ENCODE measurements around the gene GIMD1.

Gene GIMD1

DNA sequence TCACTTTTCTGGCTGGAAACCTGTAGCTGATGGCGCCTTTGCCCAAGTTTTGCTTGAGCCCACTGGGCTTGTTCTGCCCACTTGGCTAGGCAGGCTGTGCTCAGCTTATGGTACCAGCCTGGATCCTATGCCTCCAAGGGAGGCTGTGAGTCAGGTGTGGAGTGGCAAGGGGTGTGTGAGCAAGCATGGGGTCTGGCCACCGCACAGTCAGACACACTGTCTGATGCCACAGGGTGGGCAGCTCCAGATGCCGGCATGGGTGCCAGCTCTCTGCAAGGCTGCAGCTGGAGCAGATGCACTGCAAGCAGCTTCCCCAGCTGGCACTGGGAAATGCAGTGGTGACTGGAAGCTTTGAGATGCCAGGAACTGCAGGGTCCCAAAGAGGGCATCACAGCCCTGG lies 16.3 kb upstream of the GIMD1 start:
- no peak overlapping the region for H3K4me3 ChIP-seq (ENCODE audit: low read length)
- no peak for DNase-seq (ENCODE audit: low read depth)
- TF ChIP-seq, protein P1, sequence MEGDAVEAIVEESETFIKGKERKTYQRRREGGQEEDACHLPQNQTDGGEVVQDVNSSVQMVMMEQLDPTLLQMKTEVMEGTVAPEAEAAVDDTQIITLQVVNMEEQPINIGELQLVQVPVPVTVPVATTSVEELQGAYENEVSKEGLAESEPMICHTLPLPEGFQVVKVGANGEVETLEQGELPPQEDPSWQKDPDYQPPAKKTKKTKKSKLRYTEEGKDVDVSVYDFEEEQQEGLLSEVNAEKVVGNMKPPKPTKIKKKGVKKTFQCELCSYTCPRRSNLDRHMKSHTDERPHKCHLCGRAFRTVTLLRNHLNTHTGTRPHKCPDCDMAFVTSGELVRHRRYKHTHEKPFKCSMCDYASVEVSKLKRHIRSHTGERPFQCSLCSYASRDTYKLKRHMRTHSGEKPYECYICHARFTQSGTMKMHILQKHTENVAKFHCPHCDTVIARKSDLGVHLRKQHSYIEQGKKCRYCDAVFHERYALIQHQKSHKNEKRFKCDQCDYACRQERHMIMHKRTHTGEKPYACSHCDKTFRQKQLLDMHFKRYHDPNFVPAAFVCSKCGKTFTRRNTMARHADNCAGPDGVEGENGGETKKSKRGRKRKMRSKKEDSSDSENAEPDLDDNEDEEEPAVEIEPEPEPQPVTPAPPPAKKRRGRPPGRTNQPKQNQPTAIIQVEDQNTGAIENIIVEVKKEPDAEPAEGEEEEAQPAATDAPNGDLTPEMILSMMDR (conservative IDR thresholded peaks at IDR 0.05; ENCODE audit: low read depth, low read length) = no peak

DNA sequence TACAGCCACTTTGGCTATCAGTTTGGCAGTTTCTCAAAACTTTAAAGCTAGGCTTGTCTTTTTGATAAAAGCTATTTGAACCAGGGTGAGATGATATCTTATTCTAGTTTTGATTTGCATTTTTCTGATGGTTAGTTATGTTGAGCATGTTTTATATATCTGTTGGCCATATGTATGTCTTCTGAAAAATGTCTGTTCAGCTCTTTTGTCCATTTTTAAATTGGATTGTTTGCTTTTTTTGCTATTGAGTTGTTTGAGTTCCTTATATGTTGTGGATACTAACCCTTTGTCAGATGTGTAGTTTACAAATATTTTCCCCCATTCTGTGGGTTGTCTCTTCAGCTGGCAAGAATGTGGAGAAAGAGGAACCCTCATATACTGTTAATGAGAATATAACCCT lies 11.6 kb upstream of the GIMD1 start:
- TF ChIP-seq, protein P1 (conservative IDR thresholded peaks at IDR 0.05; ENCODE audit: low read depth, low read length) = no peak
- H3K4me3 ChIP-seq (ENCODE audit: low read length) = no peak overlapping the region
- DNase-seq (ENCODE audit: low read depth) = no peak

DNA sequence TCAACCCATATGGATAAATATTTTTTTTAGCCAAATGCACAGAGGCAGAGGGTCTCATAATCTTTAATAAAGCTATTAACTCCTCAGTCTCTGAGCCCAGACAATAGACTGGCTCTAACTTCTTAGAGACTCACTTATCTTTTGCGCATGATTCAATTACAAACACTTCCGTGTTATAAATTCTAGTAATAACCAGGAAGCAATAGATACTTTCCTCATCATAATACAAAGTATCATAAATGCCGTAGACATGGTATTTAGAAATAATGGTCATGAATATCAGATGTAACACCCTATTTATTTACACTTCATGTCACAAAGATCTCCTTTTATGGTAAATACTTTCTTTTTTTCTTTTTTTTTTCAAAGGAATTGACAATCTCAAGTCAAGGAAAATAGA lies 4.4 kb upstream of the GIMD1 start:
- TF ChIP-seq, protein P1 (conservative IDR thresholded peaks at IDR 0.05; ENCODE audit: low read depth, low read length) = no peak
- H3K4me3 ChIP-seq (ENCODE audit: low read length) = no peak overlapping the region

DNA sequence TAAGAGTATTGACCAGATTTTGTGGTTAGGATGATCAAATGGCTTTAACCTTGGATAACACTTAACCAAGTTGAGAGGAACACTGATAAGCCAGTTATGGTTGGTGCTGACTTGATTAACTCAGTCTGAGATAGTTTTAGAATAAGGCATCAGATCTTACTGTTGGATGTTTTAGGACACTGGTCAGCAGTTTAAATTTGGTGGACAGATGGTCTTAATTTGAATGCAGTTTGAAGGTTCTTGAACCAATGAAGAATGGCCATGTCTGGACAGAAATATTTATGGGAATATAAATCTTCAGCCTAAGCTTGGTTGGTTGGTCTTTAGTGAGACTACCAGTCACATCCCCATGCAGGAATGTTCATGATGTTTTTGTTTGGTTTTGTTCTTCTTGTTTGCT lies 2.6 kb upstream of the GIMD1 start:
- TF ChIP-seq, protein P1 (conservative IDR thresholded peaks at IDR 0.05; ENCODE audit: low read depth, low read length) = no peak
- no peak overlapping the region for H3K4me3 ChIP-seq (ENCODE audit: low read length)
- no peak for DNase-seq (ENCODE audit: low read depth)

More for the DNA sequence above, 4.4 kb upstream of the GIMD1 start:
- DNase-seq (ENCODE audit: low read depth) = no peak

DNA sequence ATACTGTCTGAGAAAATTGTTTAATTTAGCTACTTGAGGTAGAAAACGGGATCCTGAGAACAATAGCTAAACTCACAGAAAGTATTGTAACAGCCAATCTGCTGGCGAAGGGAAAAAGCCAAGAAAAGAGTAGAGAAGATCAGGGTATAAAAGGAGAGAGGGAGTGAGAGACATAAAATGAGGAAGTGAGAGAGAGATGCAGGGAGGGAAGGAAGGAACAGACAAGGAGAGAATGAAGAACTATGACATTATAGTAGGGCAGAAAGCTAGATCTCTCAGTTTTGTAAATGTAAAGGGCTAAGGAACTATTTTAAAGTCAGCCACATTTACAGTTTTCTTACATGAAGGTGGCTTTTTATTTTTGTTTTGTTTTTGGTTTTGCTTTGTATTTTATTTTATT lies 1.6 kb upstream of the GIMD1 start:
- TF ChIP-seq, protein P1 (conservative IDR thresholded peaks at IDR 0.05; ENCODE audit: low read depth, low read length) = no peak
- no peak overlapping the region for H3K4me3 ChIP-seq (ENCODE audit: low read length)
- DNase-seq (ENCODE audit: low read depth) = no peak

DNA sequence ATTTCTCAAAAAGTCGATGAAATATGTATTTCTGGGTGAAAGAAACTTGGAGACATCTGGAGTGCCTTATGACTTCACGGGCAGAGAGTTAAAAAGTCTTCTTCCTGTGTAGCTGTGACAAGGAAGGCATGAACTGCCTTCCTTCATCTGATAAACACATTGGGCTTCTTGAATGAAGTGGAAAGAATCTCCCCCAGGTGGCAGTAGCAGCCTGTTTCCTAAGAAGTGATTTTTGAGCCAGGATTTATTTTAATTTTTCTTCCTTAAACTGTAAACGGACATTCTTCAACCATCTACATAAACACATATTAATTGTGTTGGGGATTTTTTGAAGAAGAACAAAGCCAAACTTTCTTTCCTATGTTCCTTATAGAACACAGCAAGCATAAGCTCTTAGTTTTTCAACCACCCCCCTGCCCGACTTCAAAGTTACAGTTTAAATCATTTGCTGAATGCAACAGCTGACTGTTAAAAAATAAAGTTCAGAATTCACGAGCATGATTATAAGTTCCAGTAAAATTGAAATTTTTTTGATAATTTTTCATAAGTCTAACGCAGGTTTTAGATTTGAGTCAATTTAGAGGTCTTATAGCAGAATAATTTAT lies 980 bp upstream of the GIMD1 start:
- H3K4me3 ChIP-seq (ENCODE audit: low read length) = no peak overlapping the region
- DNase-seq (ENCODE audit: low read depth) = peak; percentile 46
- TF ChIP-seq, protein P1 (conservative IDR thresholded peaks at IDR 0.05; ENCODE audit: low read depth, low read length) = peak; percentile 76

DNA sequence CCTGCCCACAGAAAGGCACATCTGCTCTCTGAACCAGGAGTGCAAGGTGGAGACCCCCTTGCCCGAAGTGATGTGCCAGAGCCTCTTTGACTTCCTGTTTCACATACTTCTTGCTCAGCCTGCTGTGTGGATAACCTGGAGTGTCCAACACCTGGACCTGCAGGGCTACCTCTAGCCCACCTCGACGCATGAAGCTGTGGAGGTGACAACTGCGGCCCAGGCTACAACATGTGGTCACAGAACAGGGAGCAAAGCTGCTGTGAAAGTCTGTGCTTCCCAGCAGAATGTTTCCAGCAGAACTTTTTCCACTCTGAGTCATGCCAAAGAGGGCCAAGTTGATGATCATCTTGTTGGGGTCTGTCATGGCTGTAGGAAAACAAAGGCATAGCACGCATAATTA lies 1.5 kb downstream of the GIMD1 start:
- TF ChIP-seq, protein P1 (conservative IDR thresholded peaks at IDR 0.05; ENCODE audit: low read depth, low read length) = no peak
- no peak overlapping the region for H3K4me3 ChIP-seq (ENCODE audit: low read length)
- DNase-seq (ENCODE audit: low read depth) = no peak
